ENCODE measurements around the gene SPDYE4. TPM values are rescaled to one million over a fixed set of nuclear protein-coding genes. Genes with fewer than 3 reads are reported as not detected.

Gene SPDYE4
- total and polyA plus RNA-seq, 2 experiments from 2014 or later: not detected

GRCh38 chr17:8794636-8795035 lies 36.3 kb upstream of the SPDYE4 start:
- Histone ChIP-seq H3K9me2 (ENCODE audit: insufficient read depth) (no peaks in the 10 kb centered on the region), H3K36me3 (ENCODE audit: insufficient read depth) (no peaks in the 10 kb centered on the region), H3K79me2 (replicated peaks; ENCODE audit: insufficient read depth) (no peaks in the 10 kb centered on the region), H4K20me1 (replicated peaks; ENCODE audit: insufficient read depth) (no peaks in the 10 kb centered on the region), H3K4me3 (no peak overlapping the region), H3K4me2 (no peak overlapping the region), H3K4me1 (ENCODE audit: insufficient read depth) (peaks cover 10% of the 10 kb centered on the region; the same call in 1 of the 2 replicates), H3K27me3 (ENCODE audit: insufficient read depth) (no peaks in the 10 kb centered on the region), H3F3A (replicated peaks; ENCODE audit: low read depth) (no peaks in the 10 kb centered on the region; the same call in 1 of the 2 replicates), H3K27ac (ENCODE audit: low read depth) (no peak overlapping the region), H2AFZ (no peak overlapping the region)
- Mint-ChIP-seq H3K9me3 (peaks cover 17% of the 10 kb centered on the region), H3K27ac (no peak overlapping the region), H3K4me1 (peaks cover 22% of the 10 kb centered on the region), H3K36me3 (ENCODE audit: low read depth) (peaks cover 11% of the 10 kb centered on the region; the same call in 2 of the 3 replicates), H3K4me3 (no peak overlapping the region), H3K27me3 (ENCODE audit: insufficient read depth, low read depth, poor library complexity) (peaks cover 13% of the 10 kb centered on the region)
- ATAC-seq (no peak), DNase-seq (ENCODE audit: low spot score) (no peak)
- TF ChIP-seq CTCF (conservative IDR thresholded peaks at IDR 0.05; ENCODE audit: low read depth in 2 of 2) (no peak), ZNF462 (CRISPR knock-in tag; IDR thresholded peaks at IDR 0.05) (no peak), EZH2phosphoT487 (IDR thresholded peaks at IDR 0.05; ENCODE audit: unreplicated experiment) (no peak), POLR2AphosphoS5 (IDR thresholded peaks at IDR 0.05; ENCODE audit: low read depth) (no peak)
